Epidermal melanocyte (primary cell): Measurements from ENCODE around the gene SRGAP2C.
"Not testable (repeated sequence)": the region's sequence is repeated elsewhere in the genome, so short reads cannot be mapped to it uniquely, and the experiment has no call there.

Experiments used
- DNase-seq: peaks from one replicate; pipeline ENCODE4 v3.0.0; 2011; ENCODE audit warnings: low spot score; ENCODE audit not compliant: insufficient read length

SRGAP2C gene

DNA sequence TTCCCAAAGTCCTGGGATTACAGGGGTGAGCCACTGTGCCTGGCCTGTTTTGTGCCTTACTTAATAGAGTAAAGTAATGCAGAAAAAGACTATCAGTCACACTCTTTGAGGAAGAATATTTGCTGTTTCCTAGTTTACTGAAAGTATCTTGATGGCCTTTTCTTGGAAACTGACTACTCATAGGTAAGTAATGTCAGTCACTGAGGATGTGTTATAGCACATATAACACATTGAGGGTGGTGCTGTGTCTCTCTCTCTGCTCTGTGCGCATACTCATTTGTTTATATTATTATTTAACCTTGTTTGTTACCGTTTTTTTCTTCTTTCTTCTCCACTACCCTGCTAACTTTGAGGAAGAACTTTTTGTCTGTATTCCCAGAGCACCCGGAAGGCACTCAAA is 93.4 kb downstream of the SRGAP2C start:
- DNase-seq = not testable (repeated sequence)

DNA sequence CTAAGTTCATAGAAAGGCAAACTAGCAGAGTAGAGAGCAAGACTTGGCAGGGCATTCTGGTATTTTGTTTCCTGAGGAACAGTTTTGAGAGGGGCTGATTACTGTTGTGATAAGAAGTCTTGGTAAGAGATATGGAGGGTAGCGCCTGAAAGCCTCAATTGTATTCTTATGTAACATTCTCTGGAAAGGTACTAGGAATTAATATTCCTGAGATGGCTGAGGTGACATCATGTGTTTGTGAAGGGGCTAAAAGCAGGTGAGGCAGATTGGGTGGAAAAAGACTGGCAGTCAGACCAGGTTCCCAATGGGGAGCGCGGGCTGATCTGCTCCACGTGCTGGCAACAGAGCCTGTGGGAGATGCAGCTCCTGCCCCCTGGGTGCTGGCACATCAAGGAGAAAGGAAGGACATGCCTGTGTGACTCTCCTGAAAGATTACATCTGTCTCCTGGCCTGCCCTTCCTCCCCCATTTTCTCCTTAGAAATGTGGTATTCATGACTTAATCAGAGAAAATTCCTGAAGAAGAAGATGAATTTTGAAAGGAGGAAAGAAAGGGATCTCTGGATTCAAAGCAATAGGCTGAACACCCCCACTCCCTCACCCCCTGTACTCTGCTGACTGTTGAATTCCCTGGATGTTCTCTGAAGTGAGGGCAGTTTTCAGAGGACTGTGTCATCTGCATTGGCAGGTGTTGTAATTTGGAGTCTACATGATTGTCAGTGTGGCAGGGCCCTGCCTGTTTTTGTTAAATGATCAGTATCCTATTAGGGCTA is 94.2 kb downstream of the SRGAP2C start:
- DNase-seq = not testable (repeated sequence)

GRCh38 chr1:121279548-121279898 is 94.7 kb downstream of the SRGAP2C start:
- not testable (repeated sequence) for DNase-seq

DNA sequence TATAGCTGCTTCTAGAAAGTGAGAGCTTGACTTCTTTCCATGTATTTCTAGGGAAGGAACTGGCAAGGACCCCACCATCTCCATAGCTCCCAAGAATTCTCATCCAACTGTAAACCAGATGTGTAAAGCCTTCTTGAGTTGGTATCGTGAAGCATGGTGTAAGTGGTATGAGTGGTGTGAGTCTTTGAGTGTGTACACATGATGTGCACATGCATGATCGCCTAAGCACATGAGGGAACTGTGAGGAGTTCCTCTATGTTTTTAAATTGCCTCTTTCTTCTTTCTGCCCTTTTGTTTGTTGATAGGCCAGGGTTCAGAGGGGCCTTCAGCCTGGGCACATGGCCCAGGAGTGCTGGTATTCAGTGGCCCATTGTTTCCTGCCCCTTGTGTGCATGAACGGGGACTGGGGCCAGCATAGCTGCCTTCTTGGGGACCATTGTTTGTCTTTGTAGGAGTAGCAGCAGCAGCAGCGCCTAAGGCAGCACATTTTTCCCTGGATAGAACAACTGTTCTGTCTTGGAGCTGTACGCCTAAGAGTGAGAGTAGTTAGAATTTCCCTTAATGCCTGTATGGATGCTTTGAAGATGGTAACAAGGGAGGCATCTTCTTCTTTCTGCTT is 96.0 kb downstream of the SRGAP2C start:
- not testable (repeated sequence) for DNase-seq

GRCh38 chr1:121281480-121281879 is 96.7 kb downstream of the SRGAP2C start:
- not testable (repeated sequence) for DNase-seq

DNA sequence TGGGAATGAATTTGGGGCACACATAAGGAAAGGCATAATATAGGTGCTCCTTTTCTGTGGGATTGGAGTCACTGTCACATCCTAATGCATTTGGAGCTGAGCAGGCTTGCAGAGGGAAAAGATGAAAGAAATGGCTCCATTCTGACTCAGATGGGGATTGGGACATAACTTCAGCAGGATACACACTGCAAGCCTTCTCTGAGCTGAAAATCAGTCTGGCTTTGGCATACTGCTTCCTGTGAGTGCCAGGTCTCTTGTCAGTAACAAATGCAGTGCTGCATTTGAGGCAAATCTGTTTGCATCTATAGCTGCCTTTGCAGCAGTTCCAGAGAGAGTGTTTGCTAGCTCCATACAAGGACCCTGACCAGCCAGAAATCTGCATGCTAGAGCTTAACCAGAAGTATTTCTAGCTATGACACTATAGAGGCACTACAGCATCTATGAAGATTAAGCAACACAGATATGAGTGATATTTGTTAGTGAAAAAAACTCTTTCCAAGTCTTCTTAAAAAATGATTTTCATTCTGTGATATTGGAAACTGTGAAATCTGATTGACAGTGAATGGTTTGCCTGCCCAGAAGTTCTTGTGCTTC is 98.9 kb downstream of the SRGAP2C start:
- not testable (repeated sequence) for DNase-seq

- DNase-seq = not testable (repeated sequence)
These were observed 107.8 kb downstream of the SRGAP2C start for GRCh38 chr1:121292590-121292989.

DNA sequence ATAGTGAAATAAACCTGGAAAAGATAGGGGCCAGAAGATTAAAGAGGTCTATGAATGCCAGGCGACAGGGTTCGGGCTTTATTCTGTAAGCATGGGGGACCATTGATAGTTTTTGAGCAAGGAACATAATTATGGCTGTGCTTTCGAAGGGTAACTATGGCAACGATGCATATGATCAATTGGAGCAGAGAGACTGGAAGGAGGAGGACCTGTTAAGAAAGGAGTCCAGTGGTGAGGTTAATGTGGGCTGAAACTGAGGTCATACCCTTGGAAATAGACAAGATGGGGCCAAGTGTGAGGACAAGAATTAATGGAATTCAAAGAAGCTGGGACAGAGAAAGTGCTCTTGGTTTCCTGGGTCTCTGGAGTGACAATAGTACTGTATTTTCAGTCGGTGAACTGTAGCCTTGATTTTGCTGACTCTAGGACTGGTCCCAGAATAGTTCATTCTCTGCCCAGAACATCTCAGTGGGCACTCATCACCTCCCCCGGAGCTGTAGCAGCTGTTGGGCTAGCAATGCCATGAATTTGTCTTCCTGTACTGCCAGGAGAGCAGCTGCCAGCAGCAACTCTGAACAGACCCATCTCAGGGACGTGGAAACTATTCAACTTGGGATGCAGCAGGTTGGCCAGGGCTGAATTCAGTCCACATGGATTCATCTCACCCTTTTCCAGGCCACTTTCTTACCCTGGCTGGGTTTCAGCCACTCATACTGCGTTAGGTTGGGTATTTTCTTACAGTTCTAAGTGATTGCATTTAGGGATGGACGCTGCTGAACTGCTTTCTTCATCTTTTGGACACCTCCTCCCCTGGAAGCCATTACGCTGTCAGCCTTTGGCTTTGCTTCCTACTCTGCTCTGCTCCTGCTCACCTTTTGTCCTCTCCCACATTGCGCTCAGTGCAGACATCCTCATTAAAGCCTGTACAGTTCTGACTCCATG is 108.8 kb downstream of the SRGAP2C start:
- DNase-seq = not testable (repeated sequence)

DNA sequence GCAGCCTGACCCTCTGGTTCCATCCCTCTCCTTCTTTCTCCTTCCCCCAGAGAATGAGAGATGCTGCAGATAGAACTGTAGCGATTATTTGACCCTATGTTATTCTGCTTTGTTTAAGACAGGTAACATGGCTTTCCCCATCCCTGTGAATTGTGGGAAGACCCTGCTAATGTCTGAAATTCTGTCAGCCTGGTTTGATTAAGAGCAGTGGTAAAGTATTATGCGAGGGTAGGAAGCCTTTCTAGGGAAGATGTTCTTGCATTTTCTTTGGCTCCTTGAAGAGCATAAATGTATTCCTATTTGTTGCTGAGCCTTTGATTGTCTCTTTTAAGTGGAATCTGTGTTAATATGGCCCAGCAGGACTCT is 109.4 kb downstream of the SRGAP2C start:
- DNase-seq = not testable (repeated sequence)

GRCh38 chr1:121296563-121296962 is 111.8 kb downstream of the SRGAP2C start:
- DNase-seq = not testable (repeated sequence)

DNA sequence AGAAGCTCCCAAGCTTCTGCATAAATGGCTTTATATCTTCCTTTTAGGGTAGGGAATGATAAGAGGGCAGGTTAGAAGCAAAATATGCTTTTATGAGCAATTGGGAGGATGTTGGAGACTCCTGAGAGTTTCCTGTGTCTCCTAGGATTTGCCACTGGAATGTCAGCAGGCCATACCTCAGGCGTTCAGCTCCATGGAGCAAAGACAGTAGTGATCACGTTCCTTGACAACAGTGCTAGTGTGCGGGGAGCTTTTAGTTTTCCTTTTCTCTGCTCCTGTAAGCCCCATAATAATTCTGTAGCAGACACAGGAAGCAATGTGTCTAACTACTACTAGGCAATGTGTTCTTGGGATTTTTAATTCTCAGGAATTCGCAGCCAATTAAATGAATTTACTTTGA is 113.8 kb downstream of the SRGAP2C start:
- not testable (repeated sequence) for DNase-seq

GRCh38 chr1:121299514-121300149 is 114.9 kb downstream of the SRGAP2C start:
- not testable (repeated sequence) for DNase-seq

DNA sequence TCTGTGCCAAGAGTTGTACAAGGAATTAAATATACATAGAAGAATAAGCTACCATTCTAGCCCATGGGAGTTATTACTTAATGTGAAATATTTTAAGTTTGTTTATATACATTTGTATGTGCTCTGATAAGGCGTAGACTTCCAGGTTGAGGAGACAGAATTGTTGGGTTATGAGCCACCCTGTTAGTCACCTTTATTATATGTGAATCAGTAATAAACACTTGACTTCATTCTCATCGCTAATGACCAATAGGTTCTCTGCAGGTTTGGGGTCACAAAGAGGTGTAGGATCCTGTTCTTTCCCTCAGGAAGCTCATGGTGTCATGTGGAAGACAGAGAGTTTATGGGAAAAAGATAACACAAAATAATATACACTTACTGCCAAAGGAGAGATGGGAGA is 117.1 kb downstream of the SRGAP2C start:
- not testable (repeated sequence) for DNase-seq

DNA sequence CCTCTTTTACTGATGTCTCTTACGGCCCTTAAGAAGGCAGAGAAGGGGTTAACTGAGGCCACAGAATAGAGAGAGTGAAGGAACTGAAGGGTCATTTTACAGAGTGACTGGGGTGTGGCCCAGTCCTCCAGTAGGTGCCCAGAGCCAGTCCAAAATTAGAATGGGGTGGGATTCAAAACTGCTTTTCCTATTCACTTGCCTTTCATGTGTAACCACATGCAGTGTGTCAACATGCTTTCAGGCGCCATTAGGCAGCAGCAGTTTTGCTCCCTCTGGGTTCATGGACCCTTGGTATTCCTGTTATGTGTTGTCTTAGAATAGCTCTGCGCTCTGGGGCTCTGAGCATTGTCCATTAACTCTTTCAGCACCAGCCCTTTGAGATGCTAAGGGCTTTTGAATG is 123.0 kb downstream of the SRGAP2C start:
- DNase-seq = not testable (repeated sequence)

DNA sequence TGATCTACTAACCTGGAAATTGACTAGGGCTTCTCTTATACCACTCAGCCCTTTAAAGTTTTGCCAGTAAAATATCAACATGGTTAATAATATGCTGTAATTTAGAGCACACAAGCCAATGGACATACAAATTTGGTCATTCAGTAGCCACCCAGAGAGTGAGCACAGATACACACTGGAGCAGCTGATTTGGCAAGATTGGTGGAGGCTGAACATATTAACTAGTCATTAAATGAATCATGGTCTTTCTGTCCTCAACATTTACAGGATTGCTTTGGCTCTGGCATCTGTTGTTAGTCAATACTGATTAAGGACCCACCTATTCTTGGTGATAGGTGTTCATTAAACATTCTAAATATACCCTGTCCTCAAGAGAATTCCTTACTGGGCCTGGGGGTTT is 130.7 kb downstream of the SRGAP2C start:
- not testable (repeated sequence) for DNase-seq

GRCh38 chr1:121316081-121316480 is 131.3 kb downstream of the SRGAP2C start:
- DNase-seq = not testable (repeated sequence)

DNA sequence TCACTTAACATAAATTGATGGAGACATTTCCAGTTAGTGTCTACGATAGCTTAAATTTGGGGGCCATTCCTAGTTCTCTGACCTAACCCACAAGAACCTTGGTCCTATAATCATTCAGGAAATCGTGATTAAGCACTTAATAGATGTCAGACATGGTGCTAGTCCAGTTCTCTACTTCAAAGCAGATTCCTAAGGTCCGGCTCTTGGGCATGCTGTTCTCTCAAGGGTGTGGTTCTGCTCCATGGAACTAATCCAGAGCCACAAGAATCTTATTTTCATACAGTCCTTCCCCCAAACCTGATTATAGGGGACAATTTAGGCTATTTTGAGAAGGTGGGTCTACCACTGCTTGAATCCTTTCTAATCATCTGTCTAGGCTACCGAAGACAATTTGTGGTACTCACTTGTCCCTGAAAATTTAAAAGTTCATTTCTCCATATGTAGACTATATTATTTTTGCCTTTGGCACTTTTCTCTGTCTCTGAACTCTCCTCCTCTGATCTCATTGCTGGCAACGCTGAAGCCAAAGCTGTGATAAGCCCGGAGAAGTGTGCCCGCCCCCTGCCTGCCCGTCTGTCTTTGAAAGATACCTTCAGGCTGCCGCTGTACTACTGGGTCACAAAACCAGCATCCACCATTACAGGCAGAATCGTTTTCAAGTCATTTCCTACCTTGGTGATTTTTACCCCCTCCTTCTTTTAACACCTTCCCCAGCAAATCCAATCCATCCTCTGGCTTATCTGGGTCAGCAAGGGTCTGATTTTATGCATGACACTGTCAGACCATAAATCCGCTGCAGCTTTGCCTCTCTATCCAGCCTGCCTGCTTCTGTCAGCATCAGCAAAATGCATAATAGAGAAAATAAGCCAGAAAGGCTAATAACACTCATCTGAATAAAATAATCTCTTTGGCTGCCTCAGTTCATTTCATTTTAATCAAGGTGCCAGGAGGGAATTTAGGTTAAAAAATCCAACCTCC is 133.0 kb downstream of the SRGAP2C start:
- DNase-seq = not testable (repeated sequence)

- DNase-seq = not testable (repeated sequence)
These were observed 133.9 kb downstream of the SRGAP2C start for GRCh38 chr1:121318687-121319086.

- DNase-seq = not testable (repeated sequence)
These were observed 136.9 kb downstream of the SRGAP2C start for GRCh38 chr1:121321660-121322059.

- not testable (repeated sequence) for DNase-seq
These were observed 140.0 kb downstream of the SRGAP2C start for GRCh38 chr1:121324726-121325125.
